ENCODE results near the gene DMWD. TPM values are rescaled to one million over a fixed set of nuclear protein-coding genes. Genes with fewer than 3 reads are reported as not detected.

DMWD gene
- total and polyA plus RNA-seq, 2 of the 13 experiments (the other 11 are each of a cell fraction or from before 2014, with no cell fraction given), result 10.3 to 14.9 TPM

DNA sequence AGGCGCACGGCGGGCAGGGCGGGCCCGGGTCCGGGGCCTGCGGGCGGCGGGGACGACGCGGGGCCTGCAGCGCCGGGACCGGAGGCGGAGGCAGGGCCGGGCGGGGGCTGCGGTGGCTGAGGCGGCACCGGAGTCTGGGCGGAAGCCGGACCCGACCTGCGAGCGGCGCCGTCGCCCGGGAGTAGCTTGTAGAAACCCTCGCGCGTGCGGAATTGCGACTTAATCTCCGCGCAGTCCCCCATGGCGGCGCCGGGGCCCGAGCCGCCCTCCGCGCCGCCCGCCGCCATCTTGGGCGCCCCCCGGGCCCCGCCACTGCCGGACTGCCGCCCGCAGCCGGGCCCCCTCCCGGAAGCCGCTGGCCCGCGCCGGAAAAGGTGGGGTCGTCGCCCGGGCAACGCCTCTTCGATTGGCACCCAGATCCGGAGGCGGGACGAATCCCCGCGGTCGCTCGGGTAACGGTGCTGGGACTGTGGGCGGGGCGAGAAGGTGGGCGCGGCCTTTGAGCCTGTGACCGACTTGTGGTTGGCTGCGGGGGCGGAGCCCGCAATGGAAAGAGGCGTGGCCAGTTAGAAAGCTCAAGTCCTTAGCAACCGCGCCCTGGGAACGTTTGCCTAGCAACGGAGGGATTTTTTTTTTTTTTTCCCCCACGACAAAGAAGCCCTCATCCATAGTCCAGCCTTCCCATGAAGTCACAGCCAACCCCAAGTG is at the start of gene DMWD (continued):
- TF ChIP-seq TAF1 (CRISPR knock-in tag; IDR thresholded peaks at IDR 0.05), result peak; percentile 46; the same call in 1 of the 2 replicates
- TF ChIP-seq, protein P1, sequence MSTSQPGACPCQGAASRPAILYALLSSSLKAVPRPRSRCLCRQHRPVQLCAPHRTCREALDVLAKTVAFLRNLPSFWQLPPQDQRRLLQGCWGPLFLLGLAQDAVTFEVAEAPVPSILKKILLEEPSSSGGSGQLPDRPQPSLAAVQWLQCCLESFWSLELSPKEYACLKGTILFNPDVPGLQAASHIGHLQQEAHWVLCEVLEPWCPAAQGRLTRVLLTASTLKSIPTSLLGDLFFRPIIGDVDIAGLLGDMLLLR (CRISPR knock-in tag; IDR thresholded peaks at IDR 0.05), result no peak
- TF ChIP-seq, protein P2, sequence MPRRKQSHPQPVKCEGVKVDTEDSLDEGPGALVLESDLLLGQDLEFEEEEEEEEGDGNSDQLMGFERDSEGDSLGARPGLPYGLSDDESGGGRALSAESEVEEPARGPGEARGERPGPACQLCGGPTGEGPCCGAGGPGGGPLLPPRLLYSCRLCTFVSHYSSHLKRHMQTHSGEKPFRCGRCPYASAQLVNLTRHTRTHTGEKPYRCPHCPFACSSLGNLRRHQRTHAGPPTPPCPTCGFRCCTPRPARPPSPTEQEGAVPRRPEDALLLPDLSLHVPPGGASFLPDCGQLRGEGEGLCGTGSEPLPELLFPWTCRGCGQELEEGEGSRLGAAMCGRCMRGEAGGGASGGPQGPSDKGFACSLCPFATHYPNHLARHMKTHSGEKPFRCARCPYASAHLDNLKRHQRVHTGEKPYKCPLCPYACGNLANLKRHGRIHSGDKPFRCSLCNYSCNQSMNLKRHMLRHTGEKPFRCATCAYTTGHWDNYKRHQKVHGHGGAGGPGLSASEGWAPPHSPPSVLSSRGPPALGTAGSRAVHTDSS (CRISPR knock-in tag; conservative IDR thresholded peaks at IDR 0.05), result no peak
- TF ChIP-seq SRF (IDR thresholded peaks at IDR 0.05; ENCODE audit: low read depth, low read length), result no peak
- TF ChIP-seq PPARG (CRISPR knock-in tag; conservative IDR thresholded peaks at IDR 0.05), result no peak
- 0 out of 2 replicates have a peak, but pooled peaks have one; percentile 16 for TF ChIP-seq IRF2 (CRISPR knock-in tag; IDR thresholded peaks at IDR 0.05)
- no peak for TF ChIP-seq NCOA5 (CRISPR knock-in tag; IDR thresholded peaks at IDR 0.05)
- no peak for TF ChIP-seq POLR2AphosphoS5 (IDR thresholded peaks at IDR 0.05; ENCODE audit: low read depth, low read length)
- TF ChIP-seq ELF1 (CRISPR knock-in tag; IDR thresholded peaks at IDR 0.05), result peak; percentile 74
- no peak for TF ChIP-seq CREM (IDR thresholded peaks at IDR 0.05)
- no peak for TF ChIP-seq CREM (CRISPR knock-in tag; IDR thresholded peaks at IDR 0.05)
- TF ChIP-seq, protein P3, sequence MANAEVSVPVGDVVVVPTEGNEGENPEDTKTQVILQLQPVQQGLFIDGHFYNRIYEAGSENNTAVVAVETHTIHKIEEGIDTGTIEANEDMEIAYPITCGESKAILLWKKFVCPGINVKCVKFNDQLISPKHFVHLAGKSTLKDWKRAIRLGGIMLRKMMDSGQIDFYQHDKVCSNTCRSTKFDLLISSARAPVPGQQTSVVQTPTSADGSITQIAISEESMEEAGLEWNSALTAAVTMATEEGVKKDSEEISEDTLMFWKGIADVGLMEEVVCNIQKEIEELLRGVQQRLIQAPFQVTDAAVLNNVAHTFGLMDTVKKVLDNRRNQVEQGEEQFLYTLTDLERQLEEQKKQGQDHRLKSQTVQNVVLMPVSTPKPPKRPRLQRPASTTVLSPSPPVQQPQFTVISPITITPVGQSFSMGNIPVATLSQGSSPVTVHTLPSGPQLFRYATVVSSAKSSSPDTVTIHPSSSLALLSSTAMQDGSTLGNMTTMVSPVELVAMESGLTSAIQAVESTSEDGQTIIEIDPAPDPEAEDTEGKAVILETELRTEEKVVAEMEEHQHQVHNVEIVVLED (CRISPR knock-in tag; IDR thresholded peaks at IDR 0.05; ENCODE audit: borderline replicate concordance), result 0 out of 2 replicates have a peak, but pooled peaks have one; percentile 37
- TF ChIP-seq, protein P4, sequence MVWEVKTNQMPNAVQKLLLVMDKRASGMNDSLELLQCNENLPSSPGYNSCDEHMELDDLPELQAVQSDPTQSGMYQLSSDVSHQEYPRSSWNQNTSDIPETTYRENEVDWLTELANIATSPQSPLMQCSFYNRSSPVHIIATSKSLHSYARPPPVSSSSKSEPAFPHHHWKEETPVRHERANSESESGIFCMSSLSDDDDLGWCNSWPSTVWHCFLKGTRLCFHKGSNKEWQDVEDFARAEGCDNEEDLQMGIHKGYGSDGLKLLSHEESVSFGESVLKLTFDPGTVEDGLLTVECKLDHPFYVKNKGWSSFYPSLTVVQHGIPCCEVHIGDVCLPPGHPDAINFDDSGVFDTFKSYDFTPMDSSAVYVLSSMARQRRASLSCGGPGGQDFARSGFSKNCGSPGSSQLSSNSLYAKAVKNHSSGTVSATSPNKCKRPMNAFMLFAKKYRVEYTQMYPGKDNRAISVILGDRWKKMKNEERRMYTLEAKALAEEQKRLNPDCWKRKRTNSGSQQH (CRISPR knock-in tag; IDR thresholded peaks at IDR 0.05; ENCODE audit: low read depth), result no peak
- TF ChIP-seq ZNF83 (CRISPR knock-in tag; IDR thresholded peaks at IDR 0.05; ENCODE audit: borderline replicate concordance), result no peak
- TF ChIP-seq ZNF501 (CRISPR knock-in tag; IDR thresholded peaks at IDR 0.05), result no peak
- TF ChIP-seq FOXK1 (CRISPR knock-in tag; IDR thresholded peaks at IDR 0.05; ENCODE audit: borderline replicate concordance, low read depth), result 0 out of 2 replicates have a peak, but pooled peaks have one; percentile 17
- no peak for TF ChIP-seq ZSCAN31 (CRISPR knock-in tag; IDR thresholded peaks at IDR 0.05; ENCODE audit: low read depth)
- TF ChIP-seq RFX3 (CRISPR knock-in tag; IDR thresholded peaks at IDR 0.05), result peak; percentile 90
- TF ChIP-seq, protein P5, sequence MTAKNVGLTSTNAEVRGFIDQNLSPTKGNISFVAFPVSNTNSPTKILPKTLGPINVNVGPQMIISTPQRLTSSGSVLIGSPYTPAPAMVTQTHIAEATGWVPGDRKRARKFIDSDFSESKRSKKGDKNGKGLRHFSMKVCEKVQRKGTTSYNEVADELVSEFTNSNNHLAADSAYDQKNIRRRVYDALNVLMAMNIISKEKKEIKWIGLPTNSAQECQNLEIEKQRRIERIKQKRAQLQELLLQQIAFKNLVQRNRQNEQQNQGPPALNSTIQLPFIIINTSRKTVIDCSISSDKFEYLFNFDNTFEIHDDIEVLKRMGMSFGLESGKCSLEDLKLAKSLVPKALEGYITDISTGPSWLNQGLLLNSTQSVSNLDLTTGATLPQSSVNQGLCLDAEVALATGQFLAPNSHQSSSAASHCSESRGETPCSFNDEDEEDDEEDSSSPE (CRISPR knock-in tag; IDR thresholded peaks at IDR 0.05), result no peak; the same call in 1 of the 2 replicates
- no peak for TF ChIP-seq SIX4 (CRISPR knock-in tag; IDR thresholded peaks at IDR 0.05)
- TF ChIP-seq, protein P6, sequence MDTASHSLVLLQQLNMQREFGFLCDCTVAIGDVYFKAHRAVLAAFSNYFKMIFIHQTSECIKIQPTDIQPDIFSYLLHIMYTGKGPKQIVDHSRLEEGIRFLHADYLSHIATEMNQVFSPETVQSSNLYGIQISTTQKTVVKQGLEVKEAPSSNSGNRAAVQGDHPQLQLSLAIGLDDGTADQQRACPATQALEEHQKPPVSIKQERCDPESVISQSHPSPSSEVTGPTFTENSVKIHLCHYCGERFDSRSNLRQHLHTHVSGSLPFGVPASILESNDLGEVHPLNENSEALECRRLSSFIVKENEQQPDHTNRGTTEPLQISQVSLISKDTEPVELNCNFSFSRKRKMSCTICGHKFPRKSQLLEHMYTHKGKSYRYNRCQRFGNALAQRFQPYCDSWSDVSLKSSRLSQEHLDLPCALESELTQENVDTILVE (CRISPR knock-in tag; IDR thresholded peaks at IDR 0.05), result no peak
- 0 out of 2 replicates have a peak, but pooled peaks have one; percentile 27 for TF ChIP-seq KLF6 (CRISPR knock-in tag; IDR thresholded peaks at IDR 0.05)
- no peak for TF ChIP-seq RORA (CRISPR knock-in tag; IDR thresholded peaks at IDR 0.05)
- no peak for TF ChIP-seq ESRRA (CRISPR knock-in tag; IDR thresholded peaks at IDR 0.05; ENCODE audit: low read depth)
